ENCODE measurements around the gene PPP1R37. TPM values are rescaled to one million over a fixed set of nuclear protein-coding genes. Genes with fewer than 3 reads are reported as not detected.
A peak's percentile ranks its signal among the peaks of the same experiment; 100 is the strongest.

PPP1R37 gene
- total RNA-seq, 1 experiment from 2014 or later, result 46.2 TPM

DNA sequence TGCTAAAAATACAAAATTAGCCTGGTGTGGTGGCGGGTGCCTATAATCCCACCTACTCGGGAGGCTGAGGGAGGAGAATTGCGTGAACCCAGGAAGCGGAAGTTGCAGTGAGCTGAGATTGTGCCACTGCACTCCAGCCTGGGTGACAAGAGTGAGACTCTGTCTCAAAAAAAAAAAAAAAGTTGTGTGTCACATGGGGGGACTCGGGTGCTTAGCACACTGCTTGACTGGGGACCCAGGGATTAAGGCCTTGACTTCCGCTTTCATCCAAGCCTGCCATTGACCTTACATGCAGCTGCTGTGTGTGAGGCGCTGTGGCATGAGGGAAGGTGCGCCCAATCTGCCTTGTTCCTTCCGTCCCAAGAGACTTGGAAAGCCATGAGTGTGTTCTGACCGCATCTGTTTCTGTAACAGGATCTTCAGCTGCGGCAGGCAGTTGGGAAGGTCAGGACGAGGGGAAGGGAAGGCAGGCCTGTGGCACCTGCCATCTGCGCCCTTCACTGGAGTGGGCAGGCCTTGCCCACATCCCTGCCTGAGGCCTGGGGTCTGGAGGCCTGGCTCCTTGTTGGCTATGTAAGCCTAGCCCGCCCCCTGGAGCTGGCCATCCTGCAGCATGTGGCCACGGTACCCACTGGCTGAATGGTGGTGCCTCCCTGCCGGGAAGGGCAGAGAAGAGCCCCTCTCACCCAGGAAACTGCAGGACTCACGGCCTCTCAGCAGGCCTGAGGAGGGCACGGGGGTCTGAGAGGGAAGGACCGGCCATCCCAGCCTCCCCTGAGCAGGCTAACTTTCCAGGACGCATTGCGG is 23.0 kb downstream of the PPP1R37 start:
- peak; percentile 99 for DNase-seq (ENCODE audit: low read depth)

DNA sequence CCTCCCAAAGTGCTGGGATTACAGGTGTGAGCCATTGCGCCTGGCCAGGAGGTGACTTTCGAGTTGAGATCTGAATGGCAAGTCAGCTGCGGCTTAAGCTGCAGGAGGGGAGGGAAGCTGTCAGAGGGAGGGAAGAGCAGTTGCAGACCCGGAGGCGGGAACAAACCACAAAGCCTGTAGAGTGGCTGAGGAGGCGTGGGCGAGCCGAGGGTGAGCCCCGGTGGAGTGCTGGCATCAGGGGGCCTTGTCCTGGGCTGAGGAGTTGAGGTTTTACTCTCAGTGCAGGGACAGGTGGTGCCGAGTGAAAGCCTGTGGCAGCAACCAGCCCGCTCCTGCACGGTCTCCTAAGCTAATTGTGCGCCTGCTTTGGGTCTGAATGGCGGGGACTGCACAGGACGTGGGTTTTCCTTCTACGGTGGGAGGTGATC is 24.2 kb downstream of the PPP1R37 start:
- DNase-seq (ENCODE audit: low read depth), result no peak

DNA sequence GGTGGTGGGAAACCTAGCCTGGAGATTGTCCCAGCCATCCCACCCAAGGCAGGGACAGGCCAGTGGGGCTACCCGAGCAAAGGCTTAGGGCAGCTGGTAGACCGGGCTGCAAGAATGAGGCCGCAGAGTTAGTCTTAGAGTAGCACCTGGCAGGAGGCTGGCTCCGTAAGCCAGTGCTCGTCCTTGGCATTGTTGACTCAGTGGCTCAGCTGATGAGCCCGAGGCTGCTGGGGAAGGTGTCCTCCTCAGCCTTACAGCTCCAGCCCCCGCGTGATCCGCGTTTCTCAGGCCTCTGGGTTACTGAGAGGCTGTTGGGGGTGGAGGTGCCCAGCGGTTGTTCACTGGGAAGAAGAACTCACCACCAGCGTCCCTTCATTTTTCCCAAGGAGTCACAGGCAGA is 24.7 kb downstream of the PPP1R37 start:
- DNase-seq (ENCODE audit: low read depth), result no peak

DNA sequence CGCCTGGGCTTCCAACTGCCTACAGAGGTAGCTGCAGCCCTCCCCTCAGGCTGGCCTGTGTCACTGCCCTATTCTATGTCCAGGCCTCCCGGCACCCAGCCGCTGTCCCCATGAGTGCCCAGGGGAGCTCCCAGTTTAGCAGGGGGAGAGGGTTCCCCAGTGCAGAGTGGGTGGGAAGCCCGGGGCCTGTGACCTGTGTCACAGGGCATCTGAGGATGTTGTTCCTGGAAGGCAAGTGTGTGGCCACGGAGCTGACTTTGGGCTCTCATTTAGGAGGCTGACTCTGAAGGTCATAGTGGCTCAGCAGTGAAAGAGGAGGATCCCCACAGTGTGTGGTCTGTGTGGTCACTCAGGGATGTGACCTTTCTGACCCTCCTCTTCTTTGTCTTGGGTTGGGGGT is 25.1 kb downstream of the PPP1R37 start:
- no peak for DNase-seq (ENCODE audit: low read depth)

DNA sequence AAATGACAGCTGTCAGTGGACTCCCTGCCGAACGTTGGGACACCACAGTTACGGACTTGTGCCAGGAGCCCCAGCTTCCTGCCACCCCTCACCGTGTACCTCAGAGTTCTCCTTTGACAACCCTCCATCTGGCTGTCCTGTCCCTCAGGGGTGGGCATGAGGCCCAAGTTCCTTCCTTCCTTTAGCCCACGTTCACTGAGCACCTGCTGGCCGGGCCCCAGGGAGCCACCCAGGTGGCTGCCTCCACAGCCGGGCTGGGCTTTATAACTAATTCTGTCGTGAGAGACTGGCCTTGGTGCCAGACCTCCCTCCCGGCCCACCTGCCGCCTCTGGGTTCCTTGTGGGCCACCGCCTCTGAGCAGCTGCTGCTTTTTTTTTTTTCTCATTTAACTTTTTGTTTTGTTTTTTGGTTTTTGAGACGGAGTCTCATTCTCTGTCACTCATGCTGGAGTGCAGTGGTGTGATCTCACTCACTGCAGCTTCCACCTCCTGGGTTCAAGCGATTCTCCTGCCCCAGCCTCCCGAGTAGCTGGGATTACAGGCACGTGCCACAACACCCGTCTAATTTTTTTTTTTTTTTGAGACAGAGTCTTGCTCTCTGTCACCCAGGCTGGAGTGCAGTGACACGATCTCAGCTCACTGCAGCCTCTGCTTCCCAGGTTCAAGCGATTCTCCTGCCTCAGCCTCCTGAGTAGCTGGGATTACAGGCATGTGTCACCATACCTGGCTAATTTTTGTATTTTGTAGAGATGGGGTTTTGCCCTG is 25.8 kb downstream of the PPP1R37 start:
- peak; percentile 58 for DNase-seq (ENCODE audit: low read depth)

DNA sequence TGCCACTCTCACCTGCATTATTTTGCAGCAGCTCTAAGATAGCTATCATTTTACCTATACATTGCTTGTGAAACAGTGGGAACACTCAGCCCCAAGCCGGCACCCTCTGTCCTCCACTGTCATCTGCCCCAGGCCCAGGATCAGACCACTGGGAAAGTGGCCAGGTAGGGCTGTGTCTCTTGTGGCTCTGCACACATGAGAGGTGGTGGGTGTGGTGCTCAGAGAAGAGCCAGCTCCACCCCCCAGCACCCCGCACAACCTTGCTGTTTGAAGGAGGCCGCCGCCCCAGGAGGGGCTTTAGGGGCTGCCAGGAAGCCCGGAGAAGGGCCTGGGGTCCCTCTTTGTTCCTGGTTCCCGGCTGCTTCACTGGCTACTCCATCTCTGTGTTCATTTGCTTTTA is 26.6 kb downstream of the PPP1R37 start:
- DNase-seq (ENCODE audit: low read depth), result no peak

DNA sequence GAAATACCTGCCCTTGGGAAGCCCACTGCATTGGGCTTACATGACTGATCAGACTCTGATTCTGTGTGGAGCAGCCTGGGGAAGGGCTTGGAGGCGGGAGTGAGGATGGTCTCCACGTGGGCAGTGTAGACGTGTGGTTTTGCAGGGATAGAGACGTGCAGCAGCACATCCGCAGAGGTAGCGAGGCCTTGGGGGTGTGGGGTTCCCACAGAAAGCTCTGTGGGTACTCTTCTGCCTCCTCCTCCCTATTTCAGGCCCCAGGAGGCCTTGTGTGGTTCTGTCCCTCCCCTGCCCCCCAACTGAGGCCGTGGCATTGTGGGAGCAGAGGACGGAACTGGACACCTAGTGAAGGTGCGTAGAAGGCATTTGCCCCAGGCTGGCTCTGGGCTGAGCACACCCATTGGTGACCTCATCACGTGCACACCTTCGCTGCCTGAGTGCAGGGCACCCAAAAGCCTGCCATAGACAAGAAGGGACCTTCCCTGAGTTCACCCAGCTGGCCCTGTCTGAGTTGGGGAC is 28.9 kb downstream of the PPP1R37 start:
- no peak for DNase-seq (ENCODE audit: low read depth)

DNA sequence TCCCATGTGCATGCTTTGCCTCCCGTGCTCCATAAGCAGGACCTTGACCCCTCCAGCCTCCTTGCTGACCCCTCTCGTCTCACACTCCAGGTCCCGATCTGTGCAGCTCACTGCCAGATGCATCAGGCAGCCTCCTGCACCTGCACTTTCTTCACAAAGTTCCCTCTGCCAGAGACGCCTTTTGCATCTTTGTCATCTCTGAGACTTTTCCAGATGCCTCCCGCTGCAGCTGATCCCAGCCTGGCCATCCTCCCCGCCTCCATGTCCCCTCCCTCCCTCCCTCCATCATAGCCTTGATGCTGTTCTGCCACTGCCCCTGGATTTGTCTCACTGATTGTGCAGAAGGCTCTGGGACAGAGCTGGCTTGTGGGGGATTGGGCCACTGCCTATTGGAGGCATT is 29.9 kb downstream of the PPP1R37 start:
- no peak for DNase-seq (ENCODE audit: low read depth)

DNA sequence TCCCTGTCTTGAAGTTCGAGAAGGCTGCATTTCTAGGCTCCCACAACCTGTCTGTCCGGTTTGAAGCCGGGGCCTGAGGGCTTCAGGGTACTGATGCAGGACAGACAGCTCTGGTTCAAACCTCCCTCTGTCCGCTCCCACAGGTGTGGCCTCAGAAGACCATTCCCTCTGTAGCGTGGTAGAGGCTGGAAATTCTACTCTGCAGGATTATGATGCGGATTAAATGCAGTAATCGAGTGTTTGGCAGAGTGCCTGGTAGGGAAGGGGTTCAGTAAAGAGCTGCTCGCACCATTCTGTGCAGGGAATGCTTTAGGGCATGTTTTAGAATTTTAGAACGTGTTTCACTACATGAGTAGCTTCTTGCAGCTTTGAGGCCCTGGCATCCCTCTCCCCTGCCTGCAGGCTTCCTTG is 30.5 kb downstream of the PPP1R37 start:
- DNase-seq (ENCODE audit: low read depth), result no peak

DNA sequence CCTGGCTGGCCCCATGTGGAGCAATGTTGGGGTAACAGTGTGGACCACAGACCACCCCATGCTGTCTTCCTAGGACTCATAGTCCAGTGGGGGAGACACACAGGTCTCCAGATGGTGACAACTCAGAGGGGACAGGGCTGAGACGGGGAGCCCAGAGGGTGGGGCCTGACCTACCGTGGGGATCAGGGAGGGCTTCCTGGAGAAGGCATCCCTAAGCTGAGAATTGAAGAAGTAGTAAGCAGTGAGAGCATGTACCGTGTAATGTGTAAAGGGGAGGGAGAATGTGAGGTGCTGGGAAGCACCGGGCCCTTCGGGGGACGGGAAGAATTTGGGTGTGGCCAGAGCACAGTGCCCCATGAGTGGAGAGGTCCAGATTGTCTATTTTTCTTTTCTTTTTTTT is 31.0 kb downstream of the PPP1R37 start:
- no peak for DNase-seq (ENCODE audit: low read depth)

DNA sequence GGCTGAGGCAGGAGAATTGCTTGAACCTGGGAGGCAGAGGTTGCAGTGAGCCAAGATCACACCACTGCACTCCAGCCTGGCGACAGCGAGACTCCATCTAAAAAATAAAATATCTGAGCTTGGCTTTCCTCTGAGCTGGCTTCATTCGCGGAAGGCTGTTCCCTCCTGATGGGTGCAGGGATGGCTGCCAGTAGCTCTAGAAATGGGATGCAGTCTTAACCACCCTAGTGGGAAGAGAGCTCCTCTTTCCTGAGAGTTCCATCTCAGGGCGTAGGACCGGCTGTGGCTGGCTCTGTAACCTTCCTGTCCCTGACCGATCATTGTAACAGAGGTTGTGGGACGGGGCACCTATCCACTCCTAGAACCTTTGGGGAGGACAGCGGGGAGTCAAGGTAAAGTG is 32.4 kb downstream of the PPP1R37 start:
- no peak for DNase-seq (ENCODE audit: low read depth)

DNA sequence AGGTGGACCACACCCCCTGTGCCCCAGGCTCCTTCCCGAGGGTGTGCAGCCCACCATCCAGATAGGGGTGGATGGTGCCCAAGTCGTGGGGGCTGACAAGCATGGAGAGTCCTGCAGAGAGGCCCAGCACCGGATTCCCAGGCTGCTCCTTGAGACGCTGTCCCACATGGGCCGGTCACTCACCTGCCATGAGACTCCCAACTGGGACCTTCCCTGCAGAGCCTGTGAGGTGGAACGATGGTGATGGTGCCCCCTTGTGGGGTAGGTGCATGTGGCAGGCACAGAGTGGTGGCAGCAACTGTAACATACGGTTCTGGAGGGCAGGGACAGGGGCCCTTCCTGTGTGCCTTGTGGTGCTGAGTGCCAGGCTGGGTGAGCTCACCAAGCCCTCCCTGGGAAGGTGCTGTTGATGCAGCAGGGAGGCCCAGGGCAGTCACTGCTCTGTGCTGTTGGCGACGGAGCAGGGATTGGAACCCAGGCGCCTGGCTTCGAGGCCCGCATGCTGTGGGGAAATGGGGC is 33.1 kb downstream of the PPP1R37 start:
- DNase-seq (ENCODE audit: low read depth), result peak; percentile 52

DNA sequence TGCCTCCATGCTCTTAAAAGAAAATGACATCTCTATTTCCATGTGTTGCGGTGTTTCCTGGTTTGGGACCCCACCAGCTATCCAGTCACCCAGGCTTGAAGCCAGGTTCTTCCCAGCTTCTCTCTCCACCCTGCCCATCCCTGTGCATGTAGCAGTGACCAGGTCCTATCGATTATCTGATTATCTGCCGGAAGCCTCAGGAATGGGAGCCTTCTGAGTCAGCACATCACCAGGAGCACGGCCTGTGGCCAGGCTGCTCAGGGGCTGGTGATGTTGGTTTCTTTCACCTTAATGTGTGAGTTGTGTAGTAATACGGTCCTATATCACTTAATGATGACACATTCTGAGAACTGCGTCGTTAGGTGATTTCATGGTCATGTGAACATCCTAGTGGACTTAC is 33.7 kb downstream of the PPP1R37 start:
- no peak for DNase-seq (ENCODE audit: low read depth)

DNA sequence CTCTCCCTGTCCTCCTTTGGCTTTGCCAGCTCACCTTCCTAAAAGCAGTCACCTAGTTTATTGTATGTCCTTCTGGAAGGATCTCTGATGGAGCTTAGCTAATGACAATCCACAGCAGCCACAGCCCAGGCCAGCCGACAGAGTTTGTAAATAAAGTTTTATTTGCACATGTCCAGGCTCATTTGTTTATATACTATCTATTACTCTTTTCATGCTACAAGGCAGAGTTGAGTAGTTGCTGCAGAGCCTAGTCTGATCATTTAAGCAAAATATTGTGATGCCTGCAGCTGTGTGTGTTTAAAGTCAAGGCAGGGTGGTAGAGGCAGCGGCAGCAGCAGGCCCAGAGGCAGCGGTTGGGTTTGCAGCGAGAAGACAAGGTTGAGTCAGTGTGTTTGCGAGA is 35.2 kb downstream of the PPP1R37 start:
- no peak for DNase-seq (ENCODE audit: low read depth)

DNA sequence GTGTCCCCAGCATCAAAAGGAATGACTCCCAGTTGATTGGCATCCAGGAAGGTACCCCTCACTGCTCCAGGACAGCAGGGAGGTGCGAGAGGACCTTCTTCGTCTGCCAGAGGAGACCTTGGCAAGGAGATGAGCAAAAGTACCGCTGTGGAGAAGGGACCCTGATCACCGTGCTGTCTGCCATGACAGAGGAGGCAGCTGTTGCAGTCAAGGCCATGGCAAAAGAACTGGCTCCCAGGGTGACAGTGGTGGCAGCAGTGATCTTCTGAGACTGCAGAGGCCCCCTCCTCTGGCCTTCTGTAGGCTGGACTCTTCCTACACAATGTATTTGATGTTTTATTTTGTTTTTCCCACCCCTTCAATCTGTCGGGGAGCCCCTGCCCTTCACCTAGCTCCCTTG is 35.8 kb downstream of the PPP1R37 start:
- DNase-seq (ENCODE audit: low read depth), result no peak

DNA sequence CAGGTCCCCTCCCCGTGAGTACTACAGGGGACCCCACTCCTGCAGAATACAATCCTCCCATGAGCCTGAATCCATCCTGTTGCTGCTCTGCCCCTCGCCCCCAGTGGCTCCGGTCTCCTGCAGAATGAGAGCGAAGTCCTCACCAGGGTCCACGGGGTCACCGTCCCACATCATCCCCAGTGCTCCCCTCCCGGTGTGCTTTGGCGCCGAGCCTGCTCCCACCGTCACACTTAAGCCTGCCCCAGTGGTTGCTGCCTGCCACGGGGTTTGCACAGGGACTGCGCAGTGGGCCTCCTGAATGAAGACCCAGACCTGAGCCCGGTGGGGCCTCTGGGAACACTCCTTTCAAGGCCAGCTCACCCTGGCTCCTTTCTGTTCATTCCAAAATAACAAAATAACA is 37.3 kb downstream of the PPP1R37 start:
- no peak for DNase-seq (ENCODE audit: low read depth)

DNA sequence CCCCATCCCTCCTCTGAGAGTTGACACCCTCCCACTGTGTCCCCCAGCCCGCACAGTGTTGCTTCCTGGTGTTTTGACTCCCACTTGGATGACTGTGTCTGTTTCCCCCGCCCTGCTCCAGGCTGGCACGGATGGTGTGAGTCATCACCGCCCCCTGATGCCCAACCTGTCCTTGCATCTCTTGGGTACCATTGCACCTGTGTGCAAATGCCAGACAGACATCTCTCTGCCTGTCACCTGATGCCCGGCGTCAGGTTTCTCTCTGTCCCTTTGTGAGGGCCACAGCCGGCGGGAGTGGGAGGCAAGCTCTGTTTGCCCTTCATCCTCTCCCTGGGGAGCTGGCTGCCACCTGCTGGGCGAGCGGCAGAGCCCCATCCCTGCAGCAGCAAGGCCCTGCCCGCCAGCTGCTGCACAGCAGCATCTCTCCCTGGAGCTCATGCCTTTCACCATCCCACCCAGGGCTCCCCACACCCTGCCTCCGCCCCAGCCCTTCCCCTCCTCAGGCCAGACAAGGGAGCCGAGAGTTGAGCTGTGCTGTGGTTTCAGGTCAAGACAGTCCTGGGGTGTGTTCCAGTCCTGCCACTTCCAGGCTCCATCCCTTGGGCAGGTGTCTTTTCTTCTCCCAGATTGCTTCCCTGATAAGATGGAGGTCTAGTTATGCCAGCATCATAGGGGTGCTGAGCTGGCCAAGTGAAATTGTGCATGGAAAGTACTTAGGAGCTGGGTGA is 38.1 kb downstream of the PPP1R37 start:
- peak; percentile 50 for DNase-seq (ENCODE audit: low read depth)

DNA sequence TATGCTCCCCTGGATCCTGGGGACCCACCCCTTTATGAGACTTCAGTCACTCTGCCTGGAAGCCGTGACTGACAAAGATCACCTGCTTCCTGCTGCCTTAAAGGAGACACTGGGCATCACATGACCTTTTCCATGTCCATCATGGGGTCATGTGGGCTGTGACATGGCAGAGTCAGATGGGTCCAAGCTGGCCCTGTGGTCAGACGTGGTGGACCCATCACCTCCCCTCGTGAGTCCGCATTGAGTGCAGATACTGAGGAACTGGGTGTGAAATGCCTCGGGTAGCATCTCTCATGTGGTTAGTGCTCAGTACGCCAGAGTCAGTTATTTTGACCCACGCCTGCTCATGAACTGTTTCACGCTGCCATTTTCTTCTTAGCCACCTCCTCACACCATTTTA is 40.7 kb downstream of the PPP1R37 start:
- DNase-seq (ENCODE audit: low read depth), result no peak

DNA sequence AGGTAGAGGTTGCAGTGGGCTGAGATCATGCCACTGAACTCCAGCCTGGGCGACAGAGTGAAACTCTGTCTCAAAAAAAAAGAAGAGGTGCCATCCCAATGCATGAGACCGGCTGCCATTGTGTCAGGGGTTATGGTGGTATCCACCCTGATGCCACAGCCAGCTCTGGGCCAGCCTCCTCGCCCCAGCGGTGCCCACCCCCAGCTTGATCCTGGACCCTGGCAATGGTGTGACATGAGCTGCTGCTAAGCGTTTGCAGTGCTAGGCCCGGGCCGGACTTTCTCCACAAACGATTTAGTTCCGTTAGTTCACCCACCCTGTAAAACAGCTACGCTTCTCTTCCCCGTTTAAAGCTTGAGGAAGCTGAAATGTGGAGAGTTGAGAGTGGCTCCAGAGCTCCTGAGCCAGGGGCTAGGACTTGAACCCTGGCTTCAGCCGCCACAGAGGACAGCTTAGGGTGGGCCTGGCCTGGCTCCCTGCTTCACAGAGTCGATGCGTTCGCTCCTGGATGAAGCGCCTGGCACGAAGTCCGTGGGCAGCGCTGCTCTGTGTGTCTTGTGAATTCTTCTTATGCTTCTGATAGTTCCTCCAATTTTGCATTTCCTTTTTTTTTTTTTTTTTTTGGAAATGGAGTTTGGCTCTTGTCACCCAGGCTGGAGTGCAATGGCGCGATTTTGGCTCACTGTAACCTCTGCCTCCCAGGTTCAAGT is 42.4 kb downstream of the PPP1R37 start:
- DNase-seq (ENCODE audit: low read depth), result no peak

DNA sequence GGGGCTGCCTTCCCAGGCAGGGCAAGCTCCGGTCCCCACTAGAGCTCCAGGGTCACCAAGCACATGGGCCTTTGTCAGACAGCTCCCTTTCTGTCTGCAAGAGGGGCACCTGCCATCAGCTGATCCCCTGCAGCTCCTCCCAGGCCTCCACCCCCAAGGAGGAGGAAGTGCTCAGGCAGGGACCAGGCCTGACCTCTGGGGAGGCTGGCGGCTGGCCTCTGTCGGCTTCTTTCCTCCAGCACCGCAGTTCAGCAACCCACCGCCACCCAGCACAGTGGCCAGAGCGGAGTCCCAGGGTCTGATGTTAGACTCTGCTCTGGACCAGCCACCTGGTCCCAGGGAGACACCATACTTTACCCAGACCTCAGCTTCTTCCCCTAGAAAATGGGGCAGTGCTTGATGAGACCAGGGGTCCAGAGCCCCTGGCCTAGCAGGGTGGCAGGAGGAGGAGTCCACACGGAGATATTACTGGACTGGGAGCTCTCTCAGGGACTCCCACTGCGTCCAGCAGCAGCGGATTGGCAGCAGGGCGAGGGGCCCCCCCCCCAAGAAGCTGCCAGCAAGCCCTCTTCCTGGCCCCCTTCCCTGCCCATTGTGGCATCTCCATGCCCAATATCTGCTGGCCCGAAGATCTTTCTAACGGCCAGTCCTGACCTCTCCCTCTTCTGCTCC is 43.7 kb downstream of the PPP1R37 start:
- DNase-seq (ENCODE audit: low read depth), result no peak

Data from LHCN-M2 (cell line).